Trophoblast cell (in vitro differentiated cells and primary cell): ENCODE measurements around the gene SIGLEC1.

Source experiments
- DNase-seq, 2 donors: peaks; one replicate each; pipeline ENCODE4 v3.0.0-alpha.2; 2016
- H2AFZ ChIP-seq: 2 replicates; pipeline ENCODE4 v1.6.1; 2013; ENCODE audit warnings: low read length, moderate library complexity, mild to moderate bottlenecking; ENCODE audit not compliant: insufficient read depth, poor library complexity
- H2AK5ac ChIP-seq: 2 replicates; pipeline ENCODE4 v1.6.1; 2013; ENCODE audit warnings: mild to moderate bottlenecking, low read length
- H2BK120ac ChIP-seq: 2 replicates; pipeline ENCODE4 v1.6.1; 2013; ENCODE audit warnings: low read length, mild to moderate bottlenecking, moderate library complexity; ENCODE audit not compliant: insufficient read depth, poor library complexity
- H2BK12ac ChIP-seq: 2 replicates; pipeline ENCODE4 v1.6.1; 2013; ENCODE audit warnings: mild to moderate bottlenecking, low read length, moderate library complexity
- H2BK5ac ChIP-seq: 2 replicates; pipeline ENCODE4 v1.6.1; 2013; ENCODE audit warnings: low read length, low read depth, moderate library complexity, mild to moderate bottlenecking; ENCODE audit not compliant: poor library complexity
- H3K14ac ChIP-seq: 2 replicates; pipeline ENCODE4 v1.6.1; 2013; ENCODE audit warnings: mild to moderate bottlenecking, low read length
- H3K18ac ChIP-seq: 2 replicates; pipeline ENCODE4 v1.6.1; 2013; ENCODE audit warnings: mild to moderate bottlenecking, low read length
- H3K23ac ChIP-seq: 2 replicates; pipeline ENCODE4 v1.6.1; 2013; ENCODE audit warnings: low read length
- H3K27ac ChIP-seq: 2 replicates; pipeline ENCODE4 v1.5.1; 2013; ENCODE audit warnings: low read depth, mild to moderate bottlenecking, inconsistent platforms, low read length, moderate library complexity
- H3K27me3 ChIP-seq: 2 replicates; pipeline ENCODE4 v1.6.1; 2013; ENCODE audit warnings: inconsistent platforms, mild to moderate bottlenecking, low read length, moderate library complexity; ENCODE audit not compliant: insufficient read depth
- H3K36me3 ChIP-seq, 2 experiments: 1 replicate in 1 of 2; 2 replicates in 1 of 2; pipeline ENCODE4 v1.6.1; 2013; ENCODE audit warnings: low read length in 2 of 2, mild to moderate bottlenecking in 2 of 2, moderate library complexity in 1 of 2; ENCODE audit not compliant: insufficient read depth in 2 of 2, control insufficient read depth in 1 of 2
- H3K4ac ChIP-seq: 2 replicates; pipeline ENCODE4 v1.6.1; 2013; ENCODE audit warnings: low read depth, mild to moderate bottlenecking, low read length, moderate library complexity
- H3K4me1 ChIP-seq, 2 experiments: 1 replicate in 1 of 2; 2 replicates in 1 of 2; pipeline ENCODE4 v1.6.1; 2013; ENCODE audit warnings: low read length in 2 of 2, mild to moderate bottlenecking in 2 of 2, moderate library complexity in 1 of 2; ENCODE audit not compliant: insufficient read depth in 2 of 2, control insufficient read depth in 1 of 2
- H3K4me2 ChIP-seq: 2 replicates; pipeline ENCODE4 v1.6.1; 2013; ENCODE audit warnings: inconsistent platforms, mild to moderate bottlenecking, low read length, moderate library complexity
- H3K4me3 ChIP-seq: 2 replicates; pipeline ENCODE4 v1.5.1; 2013; ENCODE audit warnings: mild to moderate bottlenecking, low read depth, low read length, inconsistent platforms
- H3K79me1 ChIP-seq: one replicate; pipeline ENCODE4 v1.6.1; 2013; ENCODE audit warnings: low read length
- H3K79me2 ChIP-seq: 2 replicates; pipeline ENCODE4 v1.6.1; 2013; ENCODE audit warnings: low read length, mild to moderate bottlenecking; ENCODE audit not compliant: control insufficient read depth, insufficient read depth, poor library complexity
- H3K9ac ChIP-seq: 2 replicates; pipeline ENCODE4 v1.6.1; 2013; ENCODE audit warnings: mild to moderate bottlenecking, low read length
- H3K9me3 ChIP-seq: 2 replicates; pipeline ENCODE4 v1.6.1; 2013; ENCODE audit warnings: low read depth, mild to moderate bottlenecking, control low read depth, inconsistent platforms, low read length; ENCODE audit not compliant: insufficient read depth
- H4K12ac ChIP-seq: 2 replicates; pipeline ENCODE4 v1.6.1; 2013; ENCODE audit warnings: low read depth, mild to moderate bottlenecking, low read length, moderate library complexity
- H4K8ac ChIP-seq: 2 replicates; pipeline ENCODE4 v1.6.1; 2013; ENCODE audit warnings: low read depth, mild to moderate bottlenecking, low read length, moderate library complexity
- H4K91ac ChIP-seq: one replicate; pipeline ENCODE4 v1.6.1; 2013; ENCODE audit warnings: low read depth, mild to moderate bottlenecking, low read length, moderate library complexity
- WGBS: extraction: QIAGEN DNeasy Blood & Tissue Kit; methylation state at CpG from one replicate; pipeline ENCODE4 v1.1.7; 2013; ENCODE audit warnings: missing lambda C conversion rate; ENCODE audit not compliant: insufficient read length, insufficient coverage; ENCODE audit errors: extremely low coverage; 5-methylcytosine and 5-hydroxymethylcytosine counted together

Gene SIGLEC1

GRCh38 chr20:3716195-3716834 is 3.9 kb upstream of the SIGLEC1 start:
- Histone ChIP-seq H4K12ac (no peak overlapping the region), H2BK12ac (no peak overlapping the region), H3K36me3 (no peaks in the 10 kb centered on the region), H2BK120ac (no peak overlapping the region), H4K8ac (no peak overlapping the region), H2AK5ac (no peak overlapping the region), H3K18ac (no peak overlapping the region), H3K23ac (no peak overlapping the region), H3K4ac (no peak overlapping the region), H3K79me2 (no peaks in the 10 kb centered on the region), H3K14ac (no peak overlapping the region), H3K4me2 (no peak overlapping the region), H3K4me1 (no peaks in the 10 kb centered on the region), H4K91ac (no peak overlapping the region), H3K79me1 (no peaks in the 10 kb centered on the region), H2AFZ (no peak overlapping the region), H3K27me3 (no peaks in the 10 kb centered on the region), H3K4me3 (no peak overlapping the region), H3K27ac (no peak overlapping the region), H2BK5ac (no peak overlapping the region), H3K9me3 (no peaks in the 10 kb centered on the region), H3K9ac (no peak overlapping the region)
- peak; percentile 28 to 69 for DNase-seq
- WGBS, result no CpG with 5 or more reads among the region's 4 CpGs

- no peak overlapping the region for H3K23ac ChIP-seq
- WGBS, result no CpG with 5 or more reads among the region's 4 CpGs
Measured at GRCh38 chr20:3714092-3714491, 1.7 kb upstream of the SIGLEC1 start.

GRCh38 chr20:3711484-3711941 is 887 bp downstream of the SIGLEC1 start:
- Histone ChIP-seq H3K4me3 (no peak overlapping the region), H2BK5ac (no peak overlapping the region), H4K91ac (no peak overlapping the region), H3K36me3 (no peaks in the 10 kb centered on the region), H3K14ac (no peak overlapping the region), H2AFZ (no peak overlapping the region), H2BK120ac (no peak overlapping the region), H3K4ac (no peak overlapping the region), H3K23ac (no peak overlapping the region), H4K12ac (no peak overlapping the region), H3K18ac (no peak overlapping the region), H3K4me1 (no peaks in the 10 kb centered on the region), H2BK12ac (no peak overlapping the region), H2AK5ac (no peak overlapping the region), H3K4me2 (no peak overlapping the region), H3K27ac (no peak overlapping the region), H3K27me3 (no peaks in the 10 kb centered on the region), H4K8ac (no peak overlapping the region), H3K79me2 (no peaks in the 10 kb centered on the region), H3K79me1 (no peaks in the 10 kb centered on the region), H3K9me3 (no peaks in the 10 kb centered on the region), H3K9ac (no peak overlapping the region)
- 100% methylated on average over 1 of the region's 4 CpGs for WGBS
- no peak for DNase-seq

More at GRCh38 chr20:3714092-3714491, 1.7 kb upstream of the SIGLEC1 start:
- Histone ChIP-seq H2AK5ac (no peak overlapping the region), H3K4me1 (no peaks in the 10 kb centered on the region), H2AFZ (no peak overlapping the region), H3K18ac (no peak overlapping the region), H3K14ac (no peak overlapping the region), H4K12ac (no peak overlapping the region), H3K27me3 (no peaks in the 10 kb centered on the region), H3K79me2 (no peaks in the 10 kb centered on the region), H3K9ac (no peak overlapping the region), H3K79me1 (no peaks in the 10 kb centered on the region), H3K4me2 (no peak overlapping the region), H2BK12ac (no peak overlapping the region), H3K36me3 (no peaks in the 10 kb centered on the region), H2BK5ac (no peak overlapping the region), H3K4me3 (no peak overlapping the region), H4K91ac (no peak overlapping the region), H2BK120ac (no peak overlapping the region), H3K27ac (no peak overlapping the region), H4K8ac (no peak overlapping the region), H3K9me3 (no peaks in the 10 kb centered on the region), H3K4ac (no peak overlapping the region)
- DNase-seq, result no peak

GRCh38 chr20:3710703-3711483 is 1.5 kb downstream of the SIGLEC1 start:
- no peak overlapping the region for H4K12ac ChIP-seq
- no peaks in the 10 kb centered on the region for H3K36me3 ChIP-seq
- no peak overlapping the region for H4K91ac ChIP-seq
- no peaks in the 10 kb centered on the region for H3K79me2 ChIP-seq
- no peak overlapping the region for H3K23ac ChIP-seq
- no peaks in the 10 kb centered on the region for H3K27me3 ChIP-seq
- H2BK5ac ChIP-seq, result no peak overlapping the region
- H3K4ac ChIP-seq, result no peak overlapping the region
- H3K9ac ChIP-seq, result no peak overlapping the region
- no peak overlapping the region for H2BK12ac ChIP-seq
- no peak overlapping the region for H2AK5ac ChIP-seq
- H3K79me1 ChIP-seq, result no peaks in the 10 kb centered on the region
- no peak overlapping the region for H2BK120ac ChIP-seq
- no peak overlapping the region for H3K4me3 ChIP-seq
- H3K14ac ChIP-seq, result no peak overlapping the region
- no peak overlapping the region for H4K8ac ChIP-seq
- no peak overlapping the region for H3K27ac ChIP-seq
- H3K9me3 ChIP-seq, result no peaks in the 10 kb centered on the region
- H2AFZ ChIP-seq, result no peak overlapping the region
- H3K18ac ChIP-seq, result no peak overlapping the region
- no peaks in the 10 kb centered on the region for H3K4me1 ChIP-seq
- peak in 1 of 2 donors; percentile 70 for DNase-seq
- no peak overlapping the region for H3K4me2 ChIP-seq
- WGBS, result no CpG with 5 or more reads among the region's 18 CpGs
